ENCODE measurements around the gene DCLK1. TPM values are rescaled to one million over a fixed set of nuclear protein-coding genes. Genes with fewer than 3 reads are reported as not detected.
A peak's percentile ranks its signal among the peaks of the same experiment; 100 is the strongest.

DCLK1 gene
- total RNA-seq, 2 donors from 2014 or later = 4.7 to 10.1 TPM

- Histone ChIP-seq H3K36me3 (no peaks in the 10 kb centered on the region), H3K27ac (peak overlapping the region; percentile 53 to 60), H3K4me1 (peaks cover 0 to 8% of the 10 kb centered on the region in 2 donors), H3K4me3 (peak overlapping the region; percentile 49 to 58), H3K9me3 (no peaks in the 10 kb centered on the region), H3K27me3 (no peaks in the 10 kb centered on the region)
- no peak for TF ChIP-seq CTCF (IDR thresholded peaks at IDR 0.05)
- peak; percentile 83 for DNase-seq (ENCODE audit: low spot score)
Observed at GRCh38 chr13:36131931-36132297, 732 bp upstream of the DCLK1 start.

- peak overlapping the region; percentile 53 to 60 for H3K27ac ChIP-seq
- peak overlapping the region; percentile 49 to 58 for H3K4me3 ChIP-seq
- no peaks in the 10 kb centered on the region for H3K9me3 ChIP-seq
- H3K36me3 ChIP-seq = no peaks in the 10 kb centered on the region
- no peaks in the 10 kb centered on the region for H3K27me3 ChIP-seq
- H3K4me1 ChIP-seq = peaks cover 0 to 8% of the 10 kb centered on the region in 2 donors
- DNase-seq (ENCODE audit: low spot score) = peak; percentile 66
- TF ChIP-seq CTCF (IDR thresholded peaks at IDR 0.05) = no peak
Observed at GRCh38 chr13:36130552-36131221, 495 bp downstream of the DCLK1 start.

GRCh38 chr13:36130193-36130551 is 1.0 kb downstream of the DCLK1 start:
- H3K27ac ChIP-seq = peak overlapping the region in 1 of 2 donors; percentile 53

GRCh38 chr13:36129539-36129938 is 1.6 kb downstream of the DCLK1 start:
- Histone ChIP-seq H3K4me3 (peak overlapping the region in 1 of 2 donors; percentile 58), H3K4me1 (peaks cover 0 to 13% of the 10 kb centered on the region in 2 donors), H3K9me3 (no peaks in the 10 kb centered on the region), H3K36me3 (no peaks in the 10 kb centered on the region), H3K27me3 (no peaks in the 10 kb centered on the region), H3K27ac (no peak overlapping the region)
- TF ChIP-seq CTCF (IDR thresholded peaks at IDR 0.05) = no peak
- DNase-seq (ENCODE audit: low spot score) = no peak

More at GRCh38 chr13:36130193-36130551, 1.0 kb downstream of the DCLK1 start:
- peak overlapping the region; percentile 49 to 58 for H3K4me3 ChIP-seq
- DNase-seq (ENCODE audit: low spot score) = no peak
- no peaks in the 10 kb centered on the region for H3K36me3 ChIP-seq
- H3K4me1 ChIP-seq = peaks cover 0 to 8% of the 10 kb centered on the region in 2 donors
- no peaks in the 10 kb centered on the region for H3K27me3 ChIP-seq
- no peak for TF ChIP-seq CTCF (IDR thresholded peaks at IDR 0.05)
- no peaks in the 10 kb centered on the region for H3K9me3 ChIP-seq

- TF ChIP-seq CTCF (IDR thresholded peaks at IDR 0.05) = no peak
- no peaks in the 10 kb centered on the region for H3K27me3 ChIP-seq
Observed at GRCh38 chr13:36126491-36126890, 4.7 kb downstream of the DCLK1 start.

GRCh38 chr13:36125841-36126240 is 5.3 kb downstream of the DCLK1 start:
- Histone ChIP-seq H3K4me1 (peaks cover 0 to 20% of the 10 kb centered on the region in 2 donors), H3K9me3 (no peaks in the 10 kb centered on the region), H3K36me3 (no peaks in the 10 kb centered on the region), H3K27me3 (no peaks in the 10 kb centered on the region), H3K27ac (no peak overlapping the region), H3K4me3 (no peak overlapping the region)
- no peak for DNase-seq (ENCODE audit: low spot score)
- no peak for TF ChIP-seq CTCF (IDR thresholded peaks at IDR 0.05)

More at GRCh38 chr13:36126491-36126890, 4.7 kb downstream of the DCLK1 start:
- DNase-seq (ENCODE audit: low spot score) = no peak
- H3K4me3 ChIP-seq = no peak overlapping the region
- no peaks in the 10 kb centered on the region for H3K36me3 ChIP-seq
- H3K4me1 ChIP-seq = peaks cover 0 to 20% of the 10 kb centered on the region in 2 donors
- H3K9me3 ChIP-seq = no peaks in the 10 kb centered on the region
- no peak overlapping the region for H3K27ac ChIP-seq
